PC-9 (cell line): ENCODE results near the gene LRRN4CL.

Source experiments
- CTCF ChIP-seq: fragments of 200-600 bp; sonication (generic); conservative IDR thresholded peaks from 2 replicates; pipeline ENCODE4 v1.6.1; 2017; ENCODE audit warnings: mixed run types, antibody characterized with exemption, mild to moderate bottlenecking, moderate library complexity
- EZH2 ChIP-seq: fragments of 200-600 bp; sonication (generic); IDR thresholded peaks from 2 replicates; pipeline ENCODE4 v1.8.0; 2017; ENCODE audit warnings: antibody characterized with exemption, low read depth

- TF ChIP-seq CTCF (no peak), EZH2 (no peak)
These were observed 32.4 kb downstream of the LRRN4CL start for GRCh38 chr11:62656796-62657429.
